GM18868 (cell line): ENCODE data around the gene TAOK1.

Experiments
- ATAC-seq: cut with Tn5 transposase; IDR thresholded peaks from one replicate; pipeline ENCODE4 v1.9.1; 2021; ENCODE audit warnings: mild to moderate bottlenecking, moderate library complexity; ENCODE audit not compliant: unreplicated experiment

TAOK1 gene

GRCh38 chr17:29568331-29569244 is 178.4 kb downstream of the TAOK1 start, which contains the start of gene TP53I13:
TP53I13 (plus strand) TSS chr17:29568701; CDS start chr17:29568759, 58 bp downstream.
- ATAC-seq = peak; percentile 40

DNA sequence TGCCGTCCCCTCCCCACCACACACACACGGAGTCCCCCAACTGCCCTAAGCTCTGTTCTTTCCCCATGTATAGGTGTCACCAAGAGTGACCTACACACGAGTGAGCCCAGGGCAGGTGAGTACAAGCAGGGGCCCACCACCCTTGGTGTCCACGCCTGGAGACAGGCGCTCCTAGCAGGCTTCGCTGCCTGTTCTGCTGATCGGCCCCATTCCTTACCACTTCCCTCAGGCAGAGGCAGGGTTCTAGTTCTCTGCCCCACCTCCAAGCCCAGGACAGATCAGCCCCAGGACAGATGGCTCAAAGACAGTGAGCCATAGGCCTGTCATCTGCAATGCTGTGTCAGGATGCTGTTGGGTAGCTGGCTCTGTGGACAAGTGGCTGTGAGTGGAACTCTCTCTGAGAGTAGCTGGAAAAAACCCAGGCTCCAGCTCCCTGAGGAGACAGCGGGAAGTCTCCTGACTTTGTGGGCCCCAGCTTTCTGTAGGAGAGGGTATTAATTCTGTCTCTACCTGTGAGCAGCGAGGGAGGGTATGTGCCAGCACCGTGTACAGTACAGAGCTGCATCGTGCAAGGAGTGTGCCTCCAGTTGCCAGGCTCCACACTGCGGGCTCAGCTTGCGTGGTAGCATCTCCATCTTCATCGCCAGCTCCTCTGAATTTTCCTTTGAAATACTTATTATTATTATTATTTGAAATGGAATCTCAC is 179.2 kb downstream of the TAOK1 start:
- ATAC-seq = no peak

GRCh38 chr17:29570521-29570920 is 180.4 kb downstream of the TAOK1 start:
- no peak for ATAC-seq

GRCh38 chr17:29571486-29571882 is 181.3 kb downstream of the TAOK1 start:
- ATAC-seq = no peak

- no peak for ATAC-seq
These were observed 181.9 kb downstream of the TAOK1 start for GRCh38 chr17:29571883-29572681.

GRCh38 chr17:29572691-29573557 is 182.8 kb downstream of the TAOK1 start:
- ATAC-seq = no peak

- ATAC-seq = no peak
These were observed 183.4 kb downstream of the TAOK1 start for GRCh38 chr17:29573558-29573869.

DNA sequence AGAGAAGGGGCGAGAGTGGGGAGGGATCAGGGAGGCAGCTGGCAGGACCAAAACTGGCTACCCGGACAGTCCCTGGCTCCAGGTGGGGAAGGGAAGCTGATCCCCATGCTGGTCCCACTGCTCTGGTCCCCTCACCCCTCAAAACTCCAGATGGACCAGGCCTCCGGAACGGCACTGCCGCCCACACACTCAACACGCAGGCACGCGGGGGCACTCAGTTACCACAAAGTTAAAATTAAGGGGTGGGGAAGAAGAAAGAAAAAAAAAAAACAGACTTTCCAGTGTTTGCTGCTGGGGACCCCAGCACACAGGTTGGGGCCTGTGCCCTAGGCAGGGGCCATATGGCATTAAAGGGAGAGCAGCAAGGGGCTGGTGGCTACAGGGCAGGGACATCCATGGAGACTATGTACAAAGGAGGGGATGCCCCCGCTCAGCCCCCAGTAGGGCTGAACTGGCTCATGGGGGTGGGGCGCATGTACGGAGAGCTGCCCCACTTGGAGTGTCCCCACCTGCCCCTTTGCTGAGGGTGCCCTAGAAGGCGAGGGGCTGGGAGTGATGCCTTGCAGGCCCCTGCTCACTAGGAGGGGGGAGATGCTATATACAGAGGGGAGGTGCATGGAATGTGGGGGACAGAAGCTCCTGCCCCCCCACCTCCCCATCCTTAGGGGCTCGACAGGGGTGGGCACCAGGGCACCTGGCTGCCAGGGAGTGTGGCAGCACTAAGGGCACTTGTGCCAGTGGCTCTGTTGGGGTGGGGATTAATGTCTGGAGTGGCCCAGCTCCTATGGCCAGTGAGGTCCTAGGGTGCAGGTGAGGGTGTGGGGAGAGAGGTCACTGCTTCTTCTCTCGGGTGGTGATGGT is 183.9 kb downstream of the TAOK1 start:
- no peak for ATAC-seq

DNA sequence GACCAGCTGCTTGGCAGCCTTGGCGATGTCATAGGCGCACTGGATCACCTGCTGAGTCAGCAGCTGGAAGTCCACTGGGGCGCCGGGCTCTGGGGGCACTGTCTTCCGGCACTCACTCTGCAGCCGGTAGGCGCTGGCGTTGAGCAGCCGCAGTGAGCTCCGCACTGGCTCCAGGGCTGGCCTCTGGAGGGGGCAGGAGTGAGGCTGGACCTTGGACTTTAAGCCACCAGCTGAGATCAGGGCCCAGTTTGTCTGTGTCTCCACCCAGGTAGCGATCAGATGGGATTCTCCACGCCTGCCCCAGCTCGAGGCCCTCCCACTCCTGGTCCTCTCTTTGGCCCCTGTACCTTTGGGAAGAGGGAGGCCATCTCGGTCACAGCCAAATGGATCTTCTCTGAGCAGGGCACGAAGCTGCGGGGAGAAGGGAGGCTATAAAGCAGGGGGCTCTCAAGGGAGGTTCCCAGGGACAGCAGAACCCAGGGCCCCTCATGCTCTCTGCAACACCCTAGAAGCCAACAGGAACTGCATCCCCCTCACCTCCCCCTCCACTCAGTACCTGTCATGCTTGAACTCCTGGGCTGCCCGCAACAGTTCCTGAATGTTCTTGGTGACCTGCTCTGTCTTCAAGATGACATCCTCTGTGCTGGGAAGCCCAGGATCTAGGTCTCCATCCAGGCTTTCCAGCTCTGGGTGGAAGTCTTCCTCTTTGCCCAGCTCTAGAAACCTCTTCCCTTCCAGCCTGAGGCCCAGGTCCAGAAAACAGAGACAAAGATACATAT is 184.8 kb downstream of the TAOK1 start:
- ATAC-seq = no peak

DNA sequence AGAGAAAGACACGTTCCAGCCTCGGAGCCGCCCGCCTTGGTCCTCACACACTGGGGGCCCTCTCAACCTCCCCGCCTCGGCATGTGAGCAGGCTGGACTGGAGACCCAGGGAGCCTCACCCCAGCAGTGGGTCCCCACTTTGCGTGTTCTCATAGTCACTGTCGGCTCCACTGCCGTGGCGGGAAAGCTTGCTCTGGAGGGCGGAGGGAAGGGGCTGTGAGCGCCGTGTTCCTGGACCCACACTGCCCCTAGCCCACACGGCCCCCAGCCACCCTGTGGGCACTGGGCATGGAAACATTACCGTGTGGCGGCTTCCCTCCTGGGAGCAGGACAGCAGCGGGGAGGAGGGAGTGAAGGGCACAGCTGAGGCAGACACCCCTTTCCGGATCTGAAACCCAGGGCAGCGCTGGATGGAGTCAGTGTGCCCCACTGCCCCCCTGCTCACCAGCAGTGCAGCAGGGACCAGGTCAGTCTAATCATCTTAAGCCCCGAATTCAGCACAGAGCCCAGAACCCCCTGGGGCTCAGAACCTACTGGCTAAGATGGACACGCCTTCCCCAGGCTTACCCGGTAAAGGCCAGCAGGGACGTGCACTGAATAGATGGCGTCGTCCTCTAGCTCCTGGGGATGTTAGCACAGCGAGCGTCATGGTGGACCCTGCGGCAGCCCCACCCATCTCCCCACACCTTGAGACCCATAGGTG is 185.5 kb downstream of the TAOK1 start:
- no peak for ATAC-seq

GRCh38 chr17:29576214-29577000 is 186.2 kb downstream of the TAOK1 start:
- ATAC-seq = no peak

DNA sequence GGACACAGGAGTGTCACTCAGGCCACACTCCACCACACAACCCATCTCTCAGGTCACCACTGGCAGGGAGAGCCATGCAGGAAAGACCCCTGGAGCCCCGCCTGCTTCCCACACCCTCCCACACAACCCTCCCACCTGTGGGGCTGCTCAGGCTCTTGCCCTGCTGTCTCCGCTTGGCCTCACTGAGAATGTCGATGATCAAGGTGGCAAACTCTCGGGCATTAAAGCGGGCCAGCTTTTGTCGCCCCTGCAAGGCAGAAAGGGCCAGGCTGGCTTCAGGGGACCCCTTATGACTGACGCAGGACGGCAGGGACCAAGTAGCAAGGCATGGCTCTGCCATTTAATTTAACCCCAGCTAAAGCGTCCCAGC is 186.8 kb downstream of the TAOK1 start:
- ATAC-seq = no peak

- ATAC-seq = no peak
These were observed 187.4 kb downstream of the TAOK1 start for GRCh38 chr17:29577385-29578211.

GRCh38 chr17:29578626-29579485 is 188.7 kb downstream of the TAOK1 start:
- no peak for ATAC-seq
